PC-9 (cell line): ENCODE data around the gene BCL11B.

Experiments
- EZH2 ChIP-seq: fragments of 200-600 bp; sonication (generic); IDR thresholded peaks from 2 replicates; pipeline ENCODE4 v1.8.0; 2017; ENCODE audit warnings: antibody characterized with exemption, low read depth
- TF ChIP-seq, protein P1 (sequence below): fragments of 200-600 bp; sonication (generic); conservative IDR thresholded peaks from 2 replicates; pipeline ENCODE4 v1.6.1; 2017; ENCODE audit warnings: mixed run types, antibody characterized with exemption, mild to moderate bottlenecking, moderate library complexity

DNA sequence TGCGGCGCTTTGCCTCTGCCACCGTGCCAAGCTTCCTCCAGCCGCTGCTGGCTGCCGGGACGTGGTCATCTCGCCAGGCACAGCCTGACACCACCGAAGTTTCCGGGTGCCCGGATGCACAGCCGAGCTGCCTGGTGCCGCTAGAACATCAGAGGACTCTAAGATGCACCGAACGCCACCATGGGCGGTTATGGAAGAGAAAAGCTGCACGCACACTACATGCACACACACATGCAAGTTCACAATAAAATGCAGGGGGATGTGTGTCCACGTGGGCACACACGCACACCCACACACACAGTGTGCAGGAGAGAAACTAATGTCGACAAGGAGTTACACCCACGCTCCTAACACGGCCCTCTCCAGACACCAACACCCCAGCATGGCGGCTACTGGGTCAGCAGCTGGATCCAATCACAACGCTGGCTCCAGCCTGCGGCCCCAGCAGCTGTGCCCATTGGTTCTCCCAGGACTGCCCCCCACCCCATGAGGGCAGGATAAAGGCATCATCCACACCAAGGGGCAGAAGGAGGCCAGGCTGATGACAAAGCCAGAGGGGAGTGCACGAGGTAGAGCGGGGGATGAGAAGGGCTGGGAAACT is 82.7 kb downstream of the BCL11B start:
- TF ChIP-seq, protein P1, sequence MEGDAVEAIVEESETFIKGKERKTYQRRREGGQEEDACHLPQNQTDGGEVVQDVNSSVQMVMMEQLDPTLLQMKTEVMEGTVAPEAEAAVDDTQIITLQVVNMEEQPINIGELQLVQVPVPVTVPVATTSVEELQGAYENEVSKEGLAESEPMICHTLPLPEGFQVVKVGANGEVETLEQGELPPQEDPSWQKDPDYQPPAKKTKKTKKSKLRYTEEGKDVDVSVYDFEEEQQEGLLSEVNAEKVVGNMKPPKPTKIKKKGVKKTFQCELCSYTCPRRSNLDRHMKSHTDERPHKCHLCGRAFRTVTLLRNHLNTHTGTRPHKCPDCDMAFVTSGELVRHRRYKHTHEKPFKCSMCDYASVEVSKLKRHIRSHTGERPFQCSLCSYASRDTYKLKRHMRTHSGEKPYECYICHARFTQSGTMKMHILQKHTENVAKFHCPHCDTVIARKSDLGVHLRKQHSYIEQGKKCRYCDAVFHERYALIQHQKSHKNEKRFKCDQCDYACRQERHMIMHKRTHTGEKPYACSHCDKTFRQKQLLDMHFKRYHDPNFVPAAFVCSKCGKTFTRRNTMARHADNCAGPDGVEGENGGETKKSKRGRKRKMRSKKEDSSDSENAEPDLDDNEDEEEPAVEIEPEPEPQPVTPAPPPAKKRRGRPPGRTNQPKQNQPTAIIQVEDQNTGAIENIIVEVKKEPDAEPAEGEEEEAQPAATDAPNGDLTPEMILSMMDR: no peak
- TF ChIP-seq EZH2: no peak
